PC-9 (cell line): Measurements from ENCODE around the gene EXOC1L.

Experiments used
- CTCF ChIP-seq: fragments of 200-600 bp; sonication (generic); conservative IDR thresholded peaks from 2 replicates; pipeline ENCODE4 v1.6.1; 2017; ENCODE audit warnings: mixed run types, antibody characterized with exemption, mild to moderate bottlenecking, moderate library complexity
- EZH2 ChIP-seq: fragments of 200-600 bp; sonication (generic); IDR thresholded peaks from 2 replicates; pipeline ENCODE4 v1.8.0; 2017; ENCODE audit warnings: antibody characterized with exemption, low read depth

GRCh38 chr4:55824865-55825264, 5.3 kb downstream of the EXOC1L start:
- TF ChIP-seq CTCF (no peak), EZH2 (no peak)
